ENCODE results near the gene SAMD3. TPM values are rescaled to one million over a fixed set of nuclear protein-coding genes. Genes with fewer than 3 reads are reported as not detected.
"Not testable (repeated sequence)": the region's sequence is repeated elsewhere in the genome, so short reads cannot be mapped to it uniquely, and the experiment has no call there.

SAMD3 gene
- total RNA-seq, 4 donors from 2014 or later, result 4.0 to 4.4 TPM; not detected in 2

DNA sequence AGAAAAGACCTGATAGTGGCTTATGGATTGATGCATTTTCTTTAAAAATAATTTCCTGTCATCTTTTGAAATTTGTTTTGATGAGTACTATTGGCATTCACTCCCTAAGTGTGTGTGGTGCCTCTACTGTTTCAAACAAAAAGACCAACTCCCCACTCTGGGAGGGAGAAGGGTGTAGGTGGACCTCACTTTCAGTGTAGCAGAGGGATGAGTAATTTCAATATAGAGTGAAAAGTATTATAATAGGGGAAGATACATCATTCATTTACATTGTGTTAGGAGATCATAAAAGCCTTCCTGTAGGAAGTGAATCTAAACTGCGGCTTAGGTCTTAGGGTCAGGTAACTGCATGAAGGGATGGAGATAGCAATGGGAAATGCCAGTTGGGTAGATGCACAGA, 46.4 kb downstream of the SAMD3 start:
- WGBS, 2 donors (ENCODE audit: low coverage in 1 of 2), result 83 to 100% methylated on average over 1 of the region's 1 CpG
- Histone ChIP-seq H3K4me1 (no peaks in the 10 kb centered on the region), H3K27me3 (no peaks in the 10 kb centered on the region), H3K36me3 (no peaks in the 10 kb centered on the region), H3K9me3 (no peaks in the 10 kb centered on the region), H3K4me3 (no peak overlapping the region), H3K27ac (no peak overlapping the region)
- DNase-seq, result no peak
- no peak for TF ChIP-seq POLR2AphosphoS5 (IDR thresholded peaks at IDR 0.05)
- no peak for TF ChIP-seq CTCF (IDR thresholded peaks at IDR 0.05)
- no peak for TF ChIP-seq POLR2A (IDR thresholded peaks at IDR 0.05)
- TF ChIP-seq EP300 (IDR thresholded peaks at IDR 0.05; ENCODE audit: low read depth), result no peak
- intact Hi-C loops (cut with DNase I; ENCODE audit: low total_unique reads) (no loop called here), in situ Hi-C loops (cut with MboI; ENCODE audit: low pct_ligation_motif_present in 1 of 4, low pct_unique_long_range_greater_than_20kb in 1 of 4, low sequenced_read_pairs in 3 of 4) (no loop called here)

DNA sequence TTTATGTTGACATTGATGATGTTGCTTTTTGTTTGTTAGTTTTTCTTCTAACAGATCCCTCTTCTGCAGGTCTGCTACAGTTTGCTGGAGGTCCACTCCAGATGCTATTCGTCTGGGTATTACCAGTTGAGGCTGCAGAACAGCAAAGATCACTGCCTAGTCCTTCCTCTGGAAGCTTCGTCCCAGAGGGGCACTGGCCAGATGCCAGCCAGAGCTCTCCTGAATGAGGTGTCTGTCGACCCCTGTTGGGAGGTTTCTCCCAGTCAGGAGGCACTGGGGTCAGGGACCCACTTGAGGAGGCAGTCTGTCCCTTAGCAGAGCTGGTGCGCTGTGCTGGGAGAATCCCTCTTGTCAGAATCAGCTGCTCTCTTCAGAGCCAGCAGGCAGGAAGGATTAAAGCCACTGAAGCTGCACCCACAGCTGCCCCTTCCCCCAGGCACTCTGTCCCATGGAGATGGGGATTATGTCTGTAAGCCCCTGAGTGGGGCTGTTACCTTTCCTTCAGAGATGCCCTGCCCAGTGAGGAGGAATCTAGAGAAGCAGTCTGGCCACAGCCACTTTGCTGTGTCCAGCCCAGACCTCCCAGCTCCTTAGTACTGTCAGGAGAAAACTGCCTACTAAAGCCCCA, 49.3 kb downstream of the SAMD3 start:
- H3K36me3 ChIP-seq; H3K27ac ChIP-seq; in situ Hi-C loops (cut with MboI; ENCODE audit: low pct_ligation_motif_present in 1 of 4, low pct_unique_long_range_greater_than_20kb in 1 of 4, low sequenced_read_pairs in 3 of 4); H3K9me3 ChIP-seq; intact Hi-C loops (cut with DNase I; ENCODE audit: low total_unique reads); DNase-seq; H3K27me3 ChIP-seq; H3K4me3 ChIP-seq; H3K4me1 ChIP-seq: not testable (repeated sequence)
- 83% methylated on average over 4 of the region's 4 CpGs; no CpG with 5 or more reads in 1 of the 2 donors for WGBS, 2 donors (ENCODE audit: low coverage in 1 of 2)

DNA sequence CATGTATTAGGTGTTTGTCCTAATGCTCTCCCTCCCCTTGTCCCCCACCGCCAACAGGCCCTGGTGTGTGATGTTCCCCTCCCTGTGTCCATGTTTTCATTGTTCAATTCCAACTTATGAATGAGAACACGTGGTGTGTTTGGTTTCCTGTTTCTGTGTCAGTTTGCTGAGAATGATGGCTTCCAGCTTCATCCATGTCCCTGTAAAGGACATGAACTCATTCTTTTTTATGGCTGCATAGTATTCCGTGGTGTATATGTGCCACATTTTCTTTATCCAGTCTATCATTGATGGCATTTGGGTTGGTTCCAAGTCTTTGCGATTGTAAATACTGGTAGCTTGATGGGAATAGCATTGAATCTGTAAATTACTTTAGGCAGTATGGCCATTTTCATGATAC, 52.6 kb downstream of the SAMD3 start:
- DNase-seq; H3K27me3 ChIP-seq; H3K4me1 ChIP-seq; H3K27ac ChIP-seq; in situ Hi-C loops (cut with MboI; ENCODE audit: low pct_ligation_motif_present in 1 of 4, low pct_unique_long_range_greater_than_20kb in 1 of 4, low sequenced_read_pairs in 3 of 4); H3K9me3 ChIP-seq; intact Hi-C loops (cut with DNase I; ENCODE audit: low total_unique reads); H3K4me3 ChIP-seq; H3K36me3 ChIP-seq: not testable (repeated sequence)
- WGBS, 2 donors (ENCODE audit: low coverage in 1 of 2), result 81 to 89% methylated on average over 4 of the region's 4 CpGs

- TF ChIP-seq EP300 (IDR thresholded peaks at IDR 0.05; ENCODE audit: low read depth), result no peak
- TF ChIP-seq CTCF (IDR thresholded peaks at IDR 0.05), result no peak
- no peak for TF ChIP-seq POLR2A (IDR thresholded peaks at IDR 0.05)
- TF ChIP-seq POLR2AphosphoS5 (IDR thresholded peaks at IDR 0.05), result no peak
- 67 to 72% methylated on average over 5 of the region's 5 CpGs for WGBS, 2 donors (ENCODE audit: low coverage in 1 of 2)
- no peaks in the 10 kb centered on the region for H3K4me1 ChIP-seq
- no peak overlapping the region for H3K27ac ChIP-seq
- intact Hi-C loops (cut with DNase I; ENCODE audit: low total_unique reads), result no loop called here
- no peaks in the 10 kb centered on the region for H3K27me3 ChIP-seq
- no peak overlapping the region for H3K4me3 ChIP-seq
- DNase-seq, result no peak
- in situ Hi-C loops (cut with MboI; ENCODE audit: low pct_ligation_motif_present in 1 of 4, low pct_unique_long_range_greater_than_20kb in 1 of 4, low sequenced_read_pairs in 3 of 4), result no loop called here
- H3K9me3 ChIP-seq, result no peaks in the 10 kb centered on the region
- H3K36me3 ChIP-seq, result no peaks in the 10 kb centered on the region
Observed at GRCh38 chr6:130167655-130168054, 55.1 kb downstream of the SAMD3 start.

GRCh38 chr6:130164251-130164650, 58.5 kb downstream of the SAMD3 start:
- no peaks in the 10 kb centered on the region for H3K9me3 ChIP-seq
- no peak for TF ChIP-seq POLR2AphosphoS5 (IDR thresholded peaks at IDR 0.05)
- no peak overlapping the region for H3K4me3 ChIP-seq
- 74 to 75% methylated on average over 4 of the region's 4 CpGs for WGBS, 2 donors (ENCODE audit: low coverage in 1 of 2)
- no peaks in the 10 kb centered on the region for H3K36me3 ChIP-seq
- no peaks in the 10 kb centered on the region for H3K27me3 ChIP-seq
- intact Hi-C loops (cut with DNase I; ENCODE audit: low total_unique reads) (no loop called here), in situ Hi-C loops (cut with MboI; ENCODE audit: low pct_ligation_motif_present in 1 of 4, low pct_unique_long_range_greater_than_20kb in 1 of 4, low sequenced_read_pairs in 3 of 4) (no loop called here)
- DNase-seq, result no peak
- no peaks in the 10 kb centered on the region for H3K4me1 ChIP-seq
- H3K27ac ChIP-seq, result no peak overlapping the region

DNA sequence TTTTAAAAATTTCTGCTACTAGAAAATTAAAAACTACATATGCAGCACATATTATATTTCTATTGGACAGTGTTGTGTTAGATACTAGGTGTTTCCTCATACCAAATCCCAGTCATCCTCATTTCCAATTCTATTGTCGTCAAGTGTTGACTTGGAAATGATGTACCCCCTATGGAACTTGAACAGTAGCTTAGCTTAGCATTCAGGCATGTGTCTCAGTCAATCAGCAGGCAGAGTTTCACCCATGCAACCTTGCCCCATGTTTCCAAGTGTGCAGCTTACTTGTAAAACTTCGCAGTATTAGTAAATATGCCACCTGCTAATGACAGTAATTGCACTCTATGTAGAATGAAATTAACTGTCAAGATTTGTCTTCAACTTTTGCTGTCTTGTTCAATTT, 59.5 kb downstream of the SAMD3 start:
- in situ Hi-C loops (cut with MboI; ENCODE audit: low pct_ligation_motif_present in 1 of 4, low pct_unique_long_range_greater_than_20kb in 1 of 4, low sequenced_read_pairs in 3 of 4) (no loop called here), intact Hi-C loops (cut with DNase I; ENCODE audit: low total_unique reads) (no loop called here)
- no peaks in the 10 kb centered on the region for H3K4me1 ChIP-seq
- no peak overlapping the region for H3K4me3 ChIP-seq
- no peaks in the 10 kb centered on the region for H3K27me3 ChIP-seq
- TF ChIP-seq CTCF (IDR thresholded peaks at IDR 0.05), result no peak
- no peak for TF ChIP-seq POLR2A (IDR thresholded peaks at IDR 0.05)
- TF ChIP-seq EP300 (IDR thresholded peaks at IDR 0.05; ENCODE audit: low read depth), result no peak
- no peak for TF ChIP-seq POLR2AphosphoS5 (IDR thresholded peaks at IDR 0.05)
- no peak for DNase-seq
- H3K36me3 ChIP-seq, result no peaks in the 10 kb centered on the region
- H3K9me3 ChIP-seq, result no peaks in the 10 kb centered on the region
- WGBS, 2 donors (ENCODE audit: low coverage in 1 of 2), result 64 to 96% methylated on average over 2 of the region's 2 CpGs
- no peak overlapping the region for H3K27ac ChIP-seq

Measured in transverse colon (tissue), 4 donors.